ENCODE measurements around the gene CPZ.

- TF ChIP-seq, protein P1, sequence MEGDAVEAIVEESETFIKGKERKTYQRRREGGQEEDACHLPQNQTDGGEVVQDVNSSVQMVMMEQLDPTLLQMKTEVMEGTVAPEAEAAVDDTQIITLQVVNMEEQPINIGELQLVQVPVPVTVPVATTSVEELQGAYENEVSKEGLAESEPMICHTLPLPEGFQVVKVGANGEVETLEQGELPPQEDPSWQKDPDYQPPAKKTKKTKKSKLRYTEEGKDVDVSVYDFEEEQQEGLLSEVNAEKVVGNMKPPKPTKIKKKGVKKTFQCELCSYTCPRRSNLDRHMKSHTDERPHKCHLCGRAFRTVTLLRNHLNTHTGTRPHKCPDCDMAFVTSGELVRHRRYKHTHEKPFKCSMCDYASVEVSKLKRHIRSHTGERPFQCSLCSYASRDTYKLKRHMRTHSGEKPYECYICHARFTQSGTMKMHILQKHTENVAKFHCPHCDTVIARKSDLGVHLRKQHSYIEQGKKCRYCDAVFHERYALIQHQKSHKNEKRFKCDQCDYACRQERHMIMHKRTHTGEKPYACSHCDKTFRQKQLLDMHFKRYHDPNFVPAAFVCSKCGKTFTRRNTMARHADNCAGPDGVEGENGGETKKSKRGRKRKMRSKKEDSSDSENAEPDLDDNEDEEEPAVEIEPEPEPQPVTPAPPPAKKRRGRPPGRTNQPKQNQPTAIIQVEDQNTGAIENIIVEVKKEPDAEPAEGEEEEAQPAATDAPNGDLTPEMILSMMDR (IDR thresholded peaks at IDR 0.05) = no peak
- TF ChIP-seq EZH2 (IDR thresholded peaks at IDR 0.05) = no peak
Measured at GRCh38 chr4:8651661-8652180, 59.2 kb downstream of the CPZ start.
